Cortex of kidney (tissue), 1 donor: ENCODE data around the gene ROPN1B.
"Not testable (repeated sequence)": the region's sequence is repeated elsewhere in the genome, so short reads cannot be mapped to it uniquely, and the experiment has no call there.

ENCODE experiments used
- DNase-seq: peaks from one replicate; lab custom pipeline; 2025; lab: John Stamatoyannopoulos, UW

Gene ROPN1B

GRCh38 chr3:125968701-125969592 is at the start of gene ROPN1B:
ROPN1B (plus strand) TSS chr3:125969178; CDS start chr3:125972055, 2,877 bp downstream.
- DNase-seq, result not testable (repeated sequence)

- DNase-seq, result not testable (repeated sequence)
Measured at GRCh38 chr3:125920191-125920590, 48.8 kb upstream of the ROPN1B start.

GRCh38 chr3:125920751-125921279 is 48.2 kb upstream of the ROPN1B start:
- DNase-seq, result not testable (repeated sequence)

- not testable (repeated sequence) for DNase-seq
Measured at GRCh38 chr3:125921712-125922111, 47.3 kb upstream of the ROPN1B start.

DNA sequence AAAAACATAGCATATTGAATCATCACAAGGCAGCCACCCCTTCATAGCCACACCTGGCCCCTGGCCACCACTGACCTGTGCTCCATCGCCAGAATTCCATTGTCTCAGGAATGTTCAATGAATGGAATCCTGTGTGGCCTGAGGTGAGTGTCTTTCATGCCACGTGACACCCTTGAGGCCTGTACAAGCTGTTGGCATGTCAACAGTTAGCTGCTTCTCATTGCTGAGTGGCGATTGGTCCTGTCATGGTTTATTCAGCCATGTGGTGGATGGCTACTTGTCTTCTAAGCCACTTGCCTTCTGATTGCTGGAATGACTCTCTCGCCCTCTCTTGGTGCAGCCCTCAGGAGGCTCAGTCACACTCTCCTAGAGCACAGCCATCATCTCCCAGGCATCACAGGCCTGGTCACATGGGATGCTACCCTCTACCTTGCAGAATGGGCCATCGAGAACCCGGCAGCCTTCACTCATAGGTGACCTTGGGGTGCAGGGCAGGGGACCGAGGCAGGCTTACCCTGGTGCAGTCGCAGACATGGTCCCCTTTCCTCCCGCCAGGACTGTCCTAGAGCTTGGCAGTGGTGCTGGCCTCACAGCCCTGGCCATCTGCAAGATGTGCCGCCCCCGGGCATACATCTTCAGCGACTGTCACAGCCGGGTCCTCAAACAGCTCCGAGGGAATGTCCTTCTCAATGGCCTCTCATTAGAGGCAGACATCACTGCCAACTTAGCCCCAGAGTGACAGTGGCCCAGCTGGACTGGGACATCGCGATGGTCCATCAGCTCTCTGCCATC is 45.5 kb upstream of the ROPN1B start:
- DNase-seq, result not testable (repeated sequence)

- DNase-seq, result not testable (repeated sequence)
Measured at GRCh38 chr3:125924276-125924675, 44.7 kb upstream of the ROPN1B start.

GRCh38 chr3:125925727-125926126 is 43.3 kb upstream of the ROPN1B start:
- not testable (repeated sequence) for DNase-seq

DNA sequence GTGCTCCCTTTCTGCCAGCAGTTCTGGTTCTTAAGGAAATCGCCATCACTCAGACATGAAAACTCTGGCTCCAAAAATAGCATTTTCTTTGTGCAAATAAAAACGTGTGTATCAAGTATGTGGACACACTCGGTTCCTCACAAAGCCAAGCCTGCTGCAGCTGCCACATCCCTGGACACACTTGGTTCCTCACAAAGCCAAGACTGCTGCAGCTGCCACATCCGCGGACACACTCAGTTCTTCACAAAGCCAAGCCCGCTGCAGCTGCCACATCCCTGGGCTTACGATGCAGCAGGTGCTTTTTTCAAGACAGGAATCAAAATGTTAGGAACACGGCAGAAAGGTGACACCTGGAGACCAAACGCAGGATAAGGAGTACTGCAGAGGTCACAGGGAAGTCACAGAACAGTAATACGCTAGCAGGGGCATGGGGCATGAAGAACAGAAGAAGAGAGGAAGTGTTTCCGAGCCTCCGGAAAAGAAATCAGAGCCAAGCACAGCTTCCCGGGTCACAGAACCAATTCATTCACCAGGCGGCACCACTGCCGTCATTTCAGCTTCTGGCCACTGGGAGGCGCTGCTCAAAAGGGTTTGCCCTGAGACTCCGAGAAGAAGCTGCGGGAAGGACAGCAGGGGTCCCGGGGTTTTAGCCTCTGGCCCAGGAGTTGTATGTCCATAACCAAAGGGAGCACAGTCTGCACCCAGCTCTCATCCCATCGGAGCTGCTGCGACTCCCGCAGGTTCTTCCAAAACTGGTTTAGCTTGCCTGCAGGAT is 40.0 kb upstream of the ROPN1B start:
- not testable (repeated sequence) for DNase-seq

GRCh38 chr3:125929765-125930164 is 39.2 kb upstream of the ROPN1B start:
- DNase-seq, result not testable (repeated sequence)

GRCh38 chr3:125931355-125931880 is 37.6 kb upstream of the ROPN1B start:
- not testable (repeated sequence) for DNase-seq

GRCh38 chr3:125933397-125934173 is 35.4 kb upstream of the ROPN1B start:
- not testable (repeated sequence) for DNase-seq

- not testable (repeated sequence) for DNase-seq
Measured at GRCh38 chr3:125935252-125935874, 33.6 kb upstream of the ROPN1B start.

GRCh38 chr3:125936210-125936815 is 32.7 kb upstream of the ROPN1B start:
- DNase-seq, result not testable (repeated sequence)

DNA sequence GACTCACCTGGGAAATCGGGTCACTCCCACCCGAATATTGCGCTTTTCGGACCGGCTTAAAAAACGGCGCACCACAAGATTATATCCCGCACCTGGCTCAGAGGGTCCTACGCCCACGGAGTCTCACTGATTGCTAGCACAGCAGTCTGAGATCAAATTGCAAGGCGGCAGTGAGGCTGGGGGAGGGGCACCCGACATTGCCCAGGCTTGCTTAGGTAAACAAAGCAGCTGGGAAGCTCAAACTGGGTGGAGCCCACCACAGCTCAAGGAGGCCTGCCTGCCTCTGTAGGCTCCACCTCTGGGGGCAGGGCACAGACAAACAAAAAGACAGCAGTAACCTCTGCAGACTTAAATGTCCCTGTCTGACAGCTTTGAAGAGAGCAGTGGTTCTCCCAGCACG is 32.1 kb upstream of the ROPN1B start:
- not testable (repeated sequence) for DNase-seq

- DNase-seq, result not testable (repeated sequence)
Measured at GRCh38 chr3:125947806-125948205, 21.2 kb upstream of the ROPN1B start.

- not testable (repeated sequence) for DNase-seq
Measured at GRCh38 chr3:125948901-125949300, 20.1 kb upstream of the ROPN1B start.

- not testable (repeated sequence) for DNase-seq
Measured at GRCh38 chr3:125951176-125951575, 17.8 kb upstream of the ROPN1B start.

DNA sequence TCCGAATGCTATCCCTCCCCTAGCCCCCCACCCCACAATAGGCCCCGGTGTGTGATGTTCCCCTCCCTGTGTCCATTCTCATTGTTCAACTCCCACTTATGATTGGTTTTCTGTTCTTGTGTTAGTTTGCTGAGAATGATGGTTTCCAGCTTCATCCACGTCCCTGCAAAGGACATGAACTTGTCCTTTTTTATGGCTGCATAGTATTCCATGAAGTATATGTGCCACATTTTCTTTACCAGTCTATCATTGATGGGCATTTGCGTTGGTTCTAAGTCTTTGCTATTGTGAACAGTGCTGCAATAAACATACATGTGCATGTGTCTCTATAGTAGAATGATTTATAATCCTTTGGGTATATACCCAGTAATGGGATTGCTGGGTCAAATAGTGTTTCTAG is 12.0 kb upstream of the ROPN1B start:
- not testable (repeated sequence) for DNase-seq

DNA sequence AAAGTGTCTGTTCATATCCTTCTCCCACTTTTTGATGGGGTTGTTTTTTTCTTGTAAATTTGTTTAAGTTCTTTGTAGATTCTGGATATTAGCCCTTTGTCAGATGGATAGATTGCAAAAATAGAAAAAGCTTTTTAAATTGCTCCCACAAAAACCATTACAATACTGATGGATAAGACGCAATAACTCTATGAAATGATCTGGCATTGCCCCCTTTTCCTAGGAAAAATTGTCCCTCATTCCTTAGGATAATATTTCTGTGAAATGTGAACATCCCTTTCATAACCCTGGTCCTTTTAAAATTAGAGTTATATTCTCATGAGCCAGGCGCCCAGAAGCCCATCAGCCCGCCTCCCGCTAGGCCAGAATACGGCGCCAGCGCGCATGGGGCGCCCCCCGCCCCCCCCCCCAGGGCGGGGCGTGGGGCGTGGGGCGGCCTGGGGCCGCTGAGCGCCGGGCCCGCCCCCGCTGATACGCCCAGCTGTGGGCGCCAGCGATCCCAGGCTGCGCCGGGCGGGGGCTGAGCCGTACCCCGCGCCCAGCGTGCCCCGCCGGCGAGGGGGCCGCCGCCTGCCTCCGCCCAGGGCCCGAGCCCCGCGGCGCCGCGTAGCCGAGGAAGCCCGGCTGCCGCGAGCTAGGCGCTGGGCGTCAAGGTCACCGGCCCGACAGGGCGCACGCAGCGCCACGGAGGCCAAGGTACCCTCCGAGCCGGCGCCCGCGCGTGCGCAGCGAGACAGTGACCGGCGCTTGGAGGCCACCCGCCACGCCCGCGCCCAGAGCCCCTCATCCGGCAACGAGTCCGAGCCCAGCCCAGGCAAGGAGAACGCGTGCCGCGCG is 11.1 kb upstream of the ROPN1B start:
- no peak for DNase-seq
